GM21526 (cell line): ENCODE results near the gene CATSPER1.
"Not testable (repeated sequence)": the region's sequence is repeated elsewhere in the genome, so short reads cannot be mapped to it uniquely, and the experiment has no call there.

ENCODE experiments used
- ATAC-seq: cut with Tn5 transposase; IDR thresholded peaks from one replicate; pipeline ENCODE4 v1.9.1; 2021; ENCODE audit warnings: moderate library complexity; ENCODE audit not compliant: unreplicated experiment, low FRiP score

The CATSPER1 gene

GRCh38 chr11:66022401-66023185, 3.7 kb downstream of the CATSPER1 start:
- no peak for ATAC-seq

GRCh38 chr11:66020618-66021357, 5.5 kb downstream of the CATSPER1 start:
- ATAC-seq = no peak

GRCh38 chr11:66020212-66020611, 6.1 kb downstream of the CATSPER1 start:
- ATAC-seq = no peak

- ATAC-seq = no peak
These were observed 9.0 kb downstream of the CATSPER1 start for GRCh38 chr11:66017321-66017720.

GRCh38 chr11:66016793-66017177, 9.5 kb downstream of the CATSPER1 start:
- no peak for ATAC-seq

- no peak for ATAC-seq
These were observed 10.1 kb downstream of the CATSPER1 start for GRCh38 chr11:66015936-66016792.

GRCh38 chr11:66015454-66015881, 10.8 kb downstream of the CATSPER1 start:
- no peak for ATAC-seq

GRCh38 chr11:66014804-66015453, 11.3 kb downstream of the CATSPER1 start:
- no peak for ATAC-seq

- ATAC-seq = no peak
These were observed 12.5 kb downstream of the CATSPER1 start for GRCh38 chr11:66013762-66014100.

GRCh38 chr11:66012946-66013761, 13.1 kb downstream of the CATSPER1 start:
- no peak for ATAC-seq

- ATAC-seq = no peak
These were observed 13.8 kb downstream of the CATSPER1 start for GRCh38 chr11:66012371-66012945.

- no peak for ATAC-seq
These were observed 14.4 kb downstream of the CATSPER1 start, which contains the start of gene CST6 for GRCh38 chr11:66011785-66012303. CST6 (plus strand) TSS chr11:66012008; CDS start chr11:66012045, 37 bp downstream.

GRCh38 chr11:66011239-66011784, 15.0 kb downstream of the CATSPER1 start:
- ATAC-seq = no peak

- ATAC-seq = not testable (repeated sequence)
These were observed 16.2 kb downstream of the CATSPER1 start for GRCh38 chr11:66010036-66010435.

- no peak for ATAC-seq
These were observed 17.7 kb downstream of the CATSPER1 start for GRCh38 chr11:66008468-66009101.

- no peak for ATAC-seq
These were observed 18.2 kb downstream of the CATSPER1 start for GRCh38 chr11:66008095-66008467.

GRCh38 chr11:66007201-66007634, 19.1 kb downstream of the CATSPER1 start:
- ATAC-seq = no peak

GRCh38 chr11:66006891-66007176, 19.4 kb downstream of the CATSPER1 start:
- no peak for ATAC-seq
